Gastrocnemius medialis (tissue), 4 donors: ENCODE data around the gene SDCCAG8. TPM values are rescaled to one million over a fixed set of nuclear protein-coding genes. Genes with fewer than 3 reads are reported as not detected.

ENCODE experiments used
- ATAC-seq, 2 donors: fragments of 150-250 bp; one replicate each; pipeline ENCODE4 v1.9.1; 2016
- DNase-seq, 2 donors: peaks; one replicate each; pipeline ENCODE4 v3.0.0-alpha.2; 2019
- H3K27ac ChIP-seq, 4 donors: fragments of 200-600 bp; sonication (generic); 1 replicate in 1 of 4; 2 replicates in 3 of 4; pipeline ENCODE4 v1.5.1; 2016 to 2018; ENCODE audit warnings: mild to moderate bottlenecking in 2 of 4, moderate library complexity in 1 of 4
- H3K27me3 ChIP-seq, 3 donors: fragments of 200-600 bp; sonication (generic) in 2 of 3; 1 replicate in 1 of 3; 2 replicates in 2 of 3; pipeline versions ENCODE4 v1.5.1 to v1.6.0; 2016 to 2019; ENCODE audit warnings: mild to moderate bottlenecking in 1 of 3, moderate library complexity in 1 of 3
- H3K36me3 ChIP-seq, 2 donors: fragments of 200-600 bp; sonication (generic) in 1 of 2; one replicate each; pipeline ENCODE4 v1.5.1; 2017 to 2018
- H3K4me1 ChIP-seq, 2 donors: fragments of 200-600 bp; sonication (generic) in 1 of 2; one replicate each; pipeline ENCODE4 v1.5.1; 2016 to 2017; ENCODE audit warnings: mild to moderate bottlenecking in 2 of 2
- H3K4me3 ChIP-seq, 4 donors: fragments of 200-600 bp; sonication (generic) in 3 of 4; 1 replicate in 1 of 4; 2 replicates in 3 of 4; pipeline ENCODE4 v1.5.1; 2016 to 2019; ENCODE audit warnings: mild to moderate bottlenecking in 2 of 4
- H3K9me3 ChIP-seq, 3 donors: fragments of 200-600 bp; sonication (generic) in 2 of 3; 1 replicate in 1 of 3; 2 replicates in 2 of 3; pipeline ENCODE4 v1.5.1; 2016 to 2019
- CTCF ChIP-seq, 5 experiments: fragments of 450-650 bp in 3 of 5; fragments of 200-600 bp in 2 of 5; sonication (generic) in 2 of 5; IDR thresholded peaks in 4 of 5; conservative IDR thresholded peaks in 1 of 5; 1 replicate in 4 of 5; 2 replicates in 1 of 5; pipeline ENCODE4 v1.5.1; 2016 to 2019; ENCODE audit warnings: antibody characterized with exemption in 5 of 5, mild to moderate bottlenecking in 3 of 5, moderate library complexity in 3 of 5
- POLR2A ChIP-seq, 2 donors: fragments of 450-650 bp; IDR thresholded peaks; one replicate each; pipeline ENCODE4 v1.6.1; 2017; ENCODE audit warnings: antibody characterized with exemption in 2 of 2, mild to moderate bottlenecking in 2 of 2, moderate library complexity in 2 of 2
- in situ Hi-C, 4 donors: fragments of 200-750 bp; cut with MboI; loops; one replicate each; pipeline versions ENCODE4 v1.15.0 to v1.8.0; 2017; ENCODE audit warnings: low sequenced_read_pairs in 4 of 4
- intact Hi-C: fragments of 100-400 bp; cut with DNase I; formaldehyde crosslinking; loops from one replicate; pipeline ENCODE4 v1.15.1; 2023; ENCODE audit warnings: low total_unique reads
- total RNA-seq, 4 donors: library from RNA; depleted of rRNA; stranded (reverse); fragments of >200 nt; gene quantifications; one replicate each; pipeline versions ENCODE4 v1.1.0 to v1.2.3, GENCODE V29; 2016

The SDCCAG8 gene
- total RNA-seq, 4 donors from 2014 or later = 12.3 to 33.9 (median 26.1) TPM

- no peak for TF ChIP-seq POLR2A (IDR thresholded peaks at IDR 0.05)
- no peak for TF ChIP-seq CTCF (IDR thresholded peaks at IDR 0.05 in 4 of 5, conservative IDR thresholded peaks at IDR 0.05 in 1 of 5)
- ATAC-seq (no peak), DNase-seq (no peak)
- Histone ChIP-seq H3K27ac (no peak overlapping the region), H3K4me1 (peaks cover 0 to 8% of the 10 kb centered on the region in 2 donors), H3K36me3 (no peaks in the 10 kb centered on the region), H3K9me3 (no peaks in the 10 kb centered on the region), H3K4me3 (no peak overlapping the region), H3K27me3 (no peaks in the 10 kb centered on the region)
- in situ Hi-C loops (no loop called here), intact Hi-C loops (no loop called here)
Measured at GRCh38 chr1:243461700-243462099, 205.9 kb downstream of the SDCCAG8 start.

- in situ Hi-C loops = no loop called here
- no peaks in the 10 kb centered on the region for H3K36me3 ChIP-seq
- intact Hi-C loops = no loop called here
- no peaks in the 10 kb centered on the region for H3K27me3 ChIP-seq
- TF ChIP-seq POLR2A (IDR thresholded peaks at IDR 0.05) (no peak), CTCF (IDR thresholded peaks at IDR 0.05 in 4 of 5, conservative IDR thresholded peaks at IDR 0.05 in 1 of 5) (no peak)
- no peak overlapping the region for H3K27ac ChIP-seq
- no peaks in the 10 kb centered on the region for H3K9me3 ChIP-seq
- no peak overlapping the region for H3K4me3 ChIP-seq
- ATAC-seq (no peak), DNase-seq (no peak)
- H3K4me1 ChIP-seq = peaks cover 0 to under 1% of the 10 kb centered on the region in 2 donors
Measured at GRCh38 chr1:243462929-243463697, 207.3 kb downstream of the SDCCAG8 start.

- ATAC-seq (no peak), DNase-seq (no peak)
- Histone ChIP-seq H3K9me3 (no peaks in the 10 kb centered on the region), H3K4me3 (no peak overlapping the region), H3K27me3 (no peaks in the 10 kb centered on the region), H3K27ac (no peak overlapping the region), H3K36me3 (no peaks in the 10 kb centered on the region), H3K4me1 (no peaks in the 10 kb centered on the region)
- TF ChIP-seq CTCF (IDR thresholded peaks at IDR 0.05 in 4 of 5, conservative IDR thresholded peaks at IDR 0.05 in 1 of 5) (no peak), POLR2A (IDR thresholded peaks at IDR 0.05) (no peak)
- in situ Hi-C loops = no loop called here
- intact Hi-C loops = no loop called here
Measured at GRCh38 chr1:243465081-243465480, 209.2 kb downstream of the SDCCAG8 start.

GRCh38 chr1:243465738-243466137 lies 209.9 kb downstream of the SDCCAG8 start:
- intact Hi-C loops = no loop called here
- Histone ChIP-seq H3K4me1 (no peaks in the 10 kb centered on the region), H3K4me3 (no peak overlapping the region), H3K27ac (no peak overlapping the region), H3K36me3 (no peaks in the 10 kb centered on the region), H3K9me3 (no peaks in the 10 kb centered on the region), H3K27me3 (no peaks in the 10 kb centered on the region)
- in situ Hi-C loops = no loop called here
- ATAC-seq = no peak
- DNase-seq = no peak
- TF ChIP-seq CTCF (IDR thresholded peaks at IDR 0.05 in 4 of 5, conservative IDR thresholded peaks at IDR 0.05 in 1 of 5) (no peak), POLR2A (IDR thresholded peaks at IDR 0.05) (no peak)
